22Rv1 (cell line): Measurements from ENCODE around the gene TAF11L10.
"Not testable (repeated sequence)": the region's sequence is repeated elsewhere in the genome, so short reads cannot be mapped to it uniquely, and the experiment has no call there.

ENCODE experiments used
- ZFX ChIP-seq: fragments of 450-650 bp; IDR thresholded peaks from 2 replicates; pipeline ENCODE4 v1.6.1; 2017; ENCODE audit warnings: antibody characterized with exemption, borderline replicate concordance
- TF ChIP-seq, protein P1 (sequence below): fragments of 450-650 bp; IDR thresholded peaks from 2 replicates; pipeline ENCODE4 v1.5.1; 2017; ENCODE audit warnings: mild to moderate bottlenecking

DNA sequence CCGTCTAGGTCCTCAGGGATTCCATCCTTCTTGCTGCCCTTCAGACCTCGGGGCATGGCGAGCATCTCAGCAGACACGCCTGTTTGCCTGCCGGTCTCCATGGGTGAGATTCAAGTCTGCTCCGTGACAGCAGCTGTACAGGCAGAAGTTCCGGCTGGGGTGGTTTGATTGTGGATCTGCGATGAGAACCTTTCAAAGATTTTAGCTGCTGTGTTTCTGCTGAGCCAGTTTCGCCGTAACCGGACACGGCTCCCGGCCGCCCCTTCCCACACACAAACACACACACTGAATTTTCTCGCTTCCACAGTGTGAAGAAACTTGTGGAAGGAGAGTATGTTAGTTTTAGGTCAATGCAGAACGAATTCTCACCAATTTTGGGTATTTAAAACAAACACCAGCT is 12.0 kb downstream of the TAF11L10 start, which contains the start of gene TAF11L7:
- TF ChIP-seq, protein P1, sequence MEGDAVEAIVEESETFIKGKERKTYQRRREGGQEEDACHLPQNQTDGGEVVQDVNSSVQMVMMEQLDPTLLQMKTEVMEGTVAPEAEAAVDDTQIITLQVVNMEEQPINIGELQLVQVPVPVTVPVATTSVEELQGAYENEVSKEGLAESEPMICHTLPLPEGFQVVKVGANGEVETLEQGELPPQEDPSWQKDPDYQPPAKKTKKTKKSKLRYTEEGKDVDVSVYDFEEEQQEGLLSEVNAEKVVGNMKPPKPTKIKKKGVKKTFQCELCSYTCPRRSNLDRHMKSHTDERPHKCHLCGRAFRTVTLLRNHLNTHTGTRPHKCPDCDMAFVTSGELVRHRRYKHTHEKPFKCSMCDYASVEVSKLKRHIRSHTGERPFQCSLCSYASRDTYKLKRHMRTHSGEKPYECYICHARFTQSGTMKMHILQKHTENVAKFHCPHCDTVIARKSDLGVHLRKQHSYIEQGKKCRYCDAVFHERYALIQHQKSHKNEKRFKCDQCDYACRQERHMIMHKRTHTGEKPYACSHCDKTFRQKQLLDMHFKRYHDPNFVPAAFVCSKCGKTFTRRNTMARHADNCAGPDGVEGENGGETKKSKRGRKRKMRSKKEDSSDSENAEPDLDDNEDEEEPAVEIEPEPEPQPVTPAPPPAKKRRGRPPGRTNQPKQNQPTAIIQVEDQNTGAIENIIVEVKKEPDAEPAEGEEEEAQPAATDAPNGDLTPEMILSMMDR = not testable (repeated sequence)
- not testable (repeated sequence) for TF ChIP-seq ZFX
